ENCODE results near the gene COX8A.

Gene COX8A

GRCh38 chr11:64021757-64022093 is 47.3 kb downstream of the COX8A start:
- no peak for DNase-seq (ENCODE audit: low spot score)

GRCh38 chr11:64022125-64022784 is 47.8 kb downstream of the COX8A start:
- no peak for DNase-seq (ENCODE audit: low spot score)

GRCh38 chr11:64023712-64024710 is 49.6 kb downstream of the COX8A start:
- no peak for DNase-seq (ENCODE audit: low spot score)

GRCh38 chr11:64025205-64025604 is 50.8 kb downstream of the COX8A start:
- DNase-seq (ENCODE audit: low spot score), result no peak
